ENCODE data around the gene EXOG. TPM values are rescaled to one million over a fixed set of nuclear protein-coding genes. Genes with fewer than 3 reads are reported as not detected.

EXOG gene
- total and polyA plus RNA-seq, 2 donors (not counting 1 experiment from before 2014, with no cell fraction given), result 8.8 to 36.8 TPM

- Histone ChIP-seq H3K27me3 (replicated peaks in 1 of 4; ENCODE audit: control extremely low read depth in 1 of 4, control insufficient read depth in 3 of 4, insufficient read depth in 4 of 4, low read length in 3 of 4) (no peaks in the 10 kb centered on the region), H3K4me1 (ENCODE audit: control insufficient read depth in 2 of 2, insufficient read depth in 2 of 2, low read length in 2 of 2) (no peaks in the 10 kb centered on the region), H3K4me2 (replicated peaks; ENCODE audit: low read depth, low read length, poor library complexity, severe bottlenecking) (no peak overlapping the region), H3K4me3 (ENCODE audit: control extremely low read depth in 1 of 5, extremely low read depth in 1 of 5, insufficient read depth in 1 of 5, low read depth in 2 of 5, low read length in 4 of 5) (no peak overlapping the region), H3K9ac (ENCODE audit: low read length) (no peak overlapping the region), H3K9me3 (ENCODE audit: control extremely low read depth in 1 of 3, control insufficient read depth in 2 of 3, insufficient read depth in 1 of 3, low read length in 2 of 3) (no peaks in the 10 kb centered on the region), H3K36me3 (replicated peaks in 1 of 2; ENCODE audit: control extremely low read depth in 1 of 2, control insufficient read depth in 1 of 2, extremely low read depth in 1 of 2, insufficient read depth in 2 of 2, low read length in 1 of 2) (no peaks in the 10 kb centered on the region), H3K27ac (ENCODE audit: low read length in 2 of 2) (no peak overlapping the region), H4K20me1 (ENCODE audit: control insufficient read depth, insufficient read depth, low read length, poor library complexity, severe bottlenecking) (no peaks in the 10 kb centered on the region), H2AFZ (ENCODE audit: insufficient read depth, low read depth, low read length, poor library complexity, severe bottlenecking) (no peak overlapping the region), H3K79me2 (ENCODE audit: control insufficient read depth, insufficient read depth, low read length) (no peaks in the 10 kb centered on the region)
- H3K9me3 Mint-ChIP-seq (ENCODE audit: insufficient read depth), result no peaks in the 10 kb centered on the region
- WGBS (ENCODE audit: insufficient coverage), result 97% methylated on average over 16 of the region's 21 CpGs
- ATAC-seq (ENCODE audit: low read depth) (no peak), DNase-seq (no peak)
- no peaks in the 10 kb centered on the region for H3K4me1 Mint-ChIP-seq
- H3K4me3 Mint-ChIP-seq, result no peak overlapping the region
- intact Hi-C loops (cut with micrococcal nuclease), result no loop called here
- TF ChIP-seq, protein P1, sequence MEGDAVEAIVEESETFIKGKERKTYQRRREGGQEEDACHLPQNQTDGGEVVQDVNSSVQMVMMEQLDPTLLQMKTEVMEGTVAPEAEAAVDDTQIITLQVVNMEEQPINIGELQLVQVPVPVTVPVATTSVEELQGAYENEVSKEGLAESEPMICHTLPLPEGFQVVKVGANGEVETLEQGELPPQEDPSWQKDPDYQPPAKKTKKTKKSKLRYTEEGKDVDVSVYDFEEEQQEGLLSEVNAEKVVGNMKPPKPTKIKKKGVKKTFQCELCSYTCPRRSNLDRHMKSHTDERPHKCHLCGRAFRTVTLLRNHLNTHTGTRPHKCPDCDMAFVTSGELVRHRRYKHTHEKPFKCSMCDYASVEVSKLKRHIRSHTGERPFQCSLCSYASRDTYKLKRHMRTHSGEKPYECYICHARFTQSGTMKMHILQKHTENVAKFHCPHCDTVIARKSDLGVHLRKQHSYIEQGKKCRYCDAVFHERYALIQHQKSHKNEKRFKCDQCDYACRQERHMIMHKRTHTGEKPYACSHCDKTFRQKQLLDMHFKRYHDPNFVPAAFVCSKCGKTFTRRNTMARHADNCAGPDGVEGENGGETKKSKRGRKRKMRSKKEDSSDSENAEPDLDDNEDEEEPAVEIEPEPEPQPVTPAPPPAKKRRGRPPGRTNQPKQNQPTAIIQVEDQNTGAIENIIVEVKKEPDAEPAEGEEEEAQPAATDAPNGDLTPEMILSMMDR (IDR thresholded peaks at IDR 0.05), result no peak
- no peak for TF ChIP-seq EZH2 (IDR thresholded peaks at IDR 0.05; ENCODE audit: borderline replicate concordance, insufficient read depth, low read depth, low read length, poor library complexity, severe bottlenecking)
- H3K27ac Mint-ChIP-seq, result no peak overlapping the region
- ChIA-PET CTCF (interaction anchor here (0.6 to 0.8 kb wide), 2 partner anchors 31 to 131 kb away, joined by 3 read pairs; partner anchors contain the start of gene XYLB), POLR2A (no interaction called here)
- H3K27me3 Mint-ChIP-seq, result no peaks in the 10 kb centered on the region
Measured at GRCh38 chr3:38477057-38477820, 18.9 kb upstream of the EXOG start.

- Histone ChIP-seq H3K36me3 (replicated peaks in 1 of 2; ENCODE audit: control extremely low read depth in 1 of 2, control insufficient read depth in 1 of 2, extremely low read depth in 1 of 2, insufficient read depth in 2 of 2, low read length in 1 of 2) (no peaks in the 10 kb centered on the region), H3K4me1 (ENCODE audit: control insufficient read depth in 2 of 2, insufficient read depth in 2 of 2, low read length in 2 of 2) (no peaks in the 10 kb centered on the region), H3K27me3 (replicated peaks in 1 of 4; ENCODE audit: control extremely low read depth in 1 of 4, control insufficient read depth in 3 of 4, insufficient read depth in 4 of 4, low read length in 3 of 4) (no peaks in the 10 kb centered on the region), H3K79me2 (ENCODE audit: control insufficient read depth, insufficient read depth, low read length) (no peaks in the 10 kb centered on the region), H3K4me3 (ENCODE audit: control extremely low read depth in 1 of 5, extremely low read depth in 1 of 5, insufficient read depth in 1 of 5, low read depth in 2 of 5, low read length in 4 of 5) (no peak overlapping the region), H4K20me1 (ENCODE audit: control insufficient read depth, insufficient read depth, low read length, poor library complexity, severe bottlenecking) (no peaks in the 10 kb centered on the region), H2AFZ (ENCODE audit: insufficient read depth, low read depth, low read length, poor library complexity, severe bottlenecking) (no peak overlapping the region), H3K9ac (ENCODE audit: low read length) (no peak overlapping the region), H3K27ac (ENCODE audit: low read length in 2 of 2) (no peak overlapping the region), H3K4me2 (replicated peaks; ENCODE audit: low read depth, low read length, poor library complexity, severe bottlenecking) (no peak overlapping the region), H3K9me3 (ENCODE audit: control extremely low read depth in 1 of 3, control insufficient read depth in 2 of 3, insufficient read depth in 1 of 3, low read length in 2 of 3) (no peaks in the 10 kb centered on the region)
- Mint-ChIP-seq H3K27ac (no peak overlapping the region), H3K4me3 (no peak overlapping the region), H3K9me3 (ENCODE audit: insufficient read depth) (no peaks in the 10 kb centered on the region), H3K27me3 (no peaks in the 10 kb centered on the region), H3K4me1 (no peaks in the 10 kb centered on the region)
- TF ChIP-seq, protein P1 (IDR thresholded peaks at IDR 0.05), result no peak
- no peak for TF ChIP-seq EZH2 (IDR thresholded peaks at IDR 0.05; ENCODE audit: borderline replicate concordance, insufficient read depth, low read depth, low read length, poor library complexity, severe bottlenecking)
- CTCF ChIA-PET, result interaction anchor here (0.8 to 4.1 kb wide), 2 partner anchors 131 to 359 kb away, joined by 3 to 28 read pairs; partner anchors contain the start of gene XYLB
- POLR2A ChIA-PET, result no interaction called here
- intact Hi-C loops (cut with micrococcal nuclease), result no loop called here
- DNase-seq (no peak), ATAC-seq (ENCODE audit: low read depth) (no peak)
- 97% methylated on average over 9 of the region's 15 CpGs for WGBS (ENCODE audit: insufficient coverage)
Measured at GRCh38 chr3:38477839-38478450, 18.2 kb upstream of the EXOG start.

All from B cell (primary cell).